GM21576 (cell line): ENCODE data around the gene SLC2A1.
"Not testable (repeated sequence)": the region's sequence is repeated elsewhere in the genome, so short reads cannot be mapped to it uniquely, and the experiment has no call there.

Experiments
- ATAC-seq: cut with Tn5 transposase; IDR thresholded peaks from one replicate; pipeline ENCODE4 v1.9.1; 2021; ENCODE audit warnings: mild to moderate bottlenecking, moderate library complexity; ENCODE audit not compliant: unreplicated experiment

The SLC2A1 gene

GRCh38 chr1:42931911-42932422 lies 26.7 kb downstream of the SLC2A1 start:
- peak; percentile 60 for ATAC-seq

GRCh38 chr1:42931108-42931539 lies 27.5 kb downstream of the SLC2A1 start:
- no peak for ATAC-seq

GRCh38 chr1:42930178-42931107 lies 28.2 kb downstream of the SLC2A1 start:
- ATAC-seq: no peak

- no peak for ATAC-seq
These were observed 29.1 kb downstream of the SLC2A1 start for GRCh38 chr1:42929434-42930177.

- ATAC-seq: no peak
These were observed 29.8 kb downstream of the SLC2A1 start for GRCh38 chr1:42928859-42929258.

GRCh38 chr1:42927920-42928505 lies 30.7 kb downstream of the SLC2A1 start:
- ATAC-seq: no peak

GRCh38 chr1:42927274-42927841 lies 31.3 kb downstream of the SLC2A1 start:
- ATAC-seq: no peak

GRCh38 chr1:42926879-42927242 lies 31.8 kb downstream of the SLC2A1 start:
- no peak for ATAC-seq

GRCh38 chr1:42926235-42926878 lies 32.3 kb downstream of the SLC2A1 start:
- ATAC-seq: no peak

GRCh38 chr1:42924851-42925760 lies 33.6 kb downstream of the SLC2A1 start:
- peak; percentile 0 for ATAC-seq

GRCh38 chr1:42924082-42924850 lies 34.4 kb downstream of the SLC2A1 start:
- ATAC-seq: peak; percentile 91

- ATAC-seq: no peak
These were observed 35.1 kb downstream of the SLC2A1 start for GRCh38 chr1:42923367-42924081.

- peak; percentile 32 for ATAC-seq
These were observed 35.8 kb downstream of the SLC2A1 start for GRCh38 chr1:42922687-42923366.

- ATAC-seq: no peak
These were observed 36.9 kb downstream of the SLC2A1 start for GRCh38 chr1:42921769-42922168.

GRCh38 chr1:42919651-42920050 lies 39.0 kb downstream of the SLC2A1 start:
- not testable (repeated sequence) for ATAC-seq

GRCh38 chr1:42917241-42917495 lies 41.5 kb downstream of the SLC2A1 start:
- no peak for ATAC-seq

GRCh38 chr1:42915456-42915855 lies 43.2 kb downstream of the SLC2A1 start:
- ATAC-seq: no peak
